Activated CD4-positive, alpha-beta T cell treated with anti-CD3 and anti-CD28 coated beads, Interleukin-2, amount 50 U/mL, for 24 hours (primary cell): ENCODE measurements around the gene CCDC32.

Experiments used
- DNase-seq, 2 donors: peaks; one replicate each; pipeline ENCODE4 v3.0.0-alpha.2; 2020; ENCODE audit warnings: low read depth in 1 of 2, low spot score in 1 of 2

The CCDC32 gene

GRCh38 chr15:40567111-40567510 lies 2.3 kb upstream of the CCDC32 start:
- DNase-seq, result no peak

GRCh38 chr15:40565333-40566238 lies 744 bp upstream of the CCDC32 start:
- DNase-seq, result no peak

- no peak for DNase-seq
Observed at GRCh38 chr15:40563426-40563825, 1.4 kb downstream of the CCDC32 start.

GRCh38 chr15:40562691-40563090 lies 2.2 kb downstream of the CCDC32 start:
- no peak for DNase-seq

- DNase-seq, result no peak
Observed at GRCh38 chr15:40558952-40559742, 5.7 kb downstream of the CCDC32 start.

GRCh38 chr15:40555876-40556275 lies 9.0 kb downstream of the CCDC32 start:
- no peak for DNase-seq

GRCh38 chr15:40554161-40554525 lies 10.7 kb downstream of the CCDC32 start:
- no peak for DNase-seq

GRCh38 chr15:40550341-40551037 lies 14.4 kb downstream of the CCDC32 start:
- no peak for DNase-seq

GRCh38 chr15:40549894-40550293 lies 14.9 kb downstream of the CCDC32 start:
- no peak for DNase-seq

GRCh38 chr15:40548610-40549009 lies 16.2 kb downstream of the CCDC32 start:
- no peak for DNase-seq

GRCh38 chr15:40545457-40545856 lies 19.4 kb downstream of the CCDC32 start:
- DNase-seq, result no peak

- no peak for DNase-seq
Observed at GRCh38 chr15:40543631-40544294, 21.1 kb downstream of the CCDC32 start.

- DNase-seq, result no peak
Observed at GRCh38 chr15:40543082-40543481, 21.8 kb downstream of the CCDC32 start.

GRCh38 chr15:40538976-40539375 lies 25.9 kb downstream of the CCDC32 start:
- no peak for DNase-seq

GRCh38 chr15:40536501-40536900 lies 28.3 kb downstream of the CCDC32 start:
- no peak for DNase-seq

GRCh38 chr15:40534371-40534770 lies 30.5 kb downstream of the CCDC32 start:
- DNase-seq, result no peak

- DNase-seq, result no peak
Observed at GRCh38 chr15:40533763-40534364, 31.0 kb downstream of the CCDC32 start.

- DNase-seq, result no peak
Observed at GRCh38 chr15:40528801-40529200, 36.0 kb downstream of the CCDC32 start.

- no peak for DNase-seq
Observed at GRCh38 chr15:40525855-40526254, 39.0 kb downstream of the CCDC32 start.

GRCh38 chr15:40523611-40524010 lies 41.2 kb downstream of the CCDC32 start:
- DNase-seq, result no peak

GRCh38 chr15:40516322-40516721 lies 48.5 kb downstream of the CCDC32 start:
- DNase-seq, result no peak
